Measurements from ENCODE around the gene CGREF1. TPM values are rescaled to one million over a fixed set of nuclear protein-coding genes. Genes with fewer than 3 reads are reported as not detected.

CGREF1 gene
- total and polyA plus RNA-seq, 4 donors, result 19.0 to 55.3 (median 35.4) TPM

DNA sequence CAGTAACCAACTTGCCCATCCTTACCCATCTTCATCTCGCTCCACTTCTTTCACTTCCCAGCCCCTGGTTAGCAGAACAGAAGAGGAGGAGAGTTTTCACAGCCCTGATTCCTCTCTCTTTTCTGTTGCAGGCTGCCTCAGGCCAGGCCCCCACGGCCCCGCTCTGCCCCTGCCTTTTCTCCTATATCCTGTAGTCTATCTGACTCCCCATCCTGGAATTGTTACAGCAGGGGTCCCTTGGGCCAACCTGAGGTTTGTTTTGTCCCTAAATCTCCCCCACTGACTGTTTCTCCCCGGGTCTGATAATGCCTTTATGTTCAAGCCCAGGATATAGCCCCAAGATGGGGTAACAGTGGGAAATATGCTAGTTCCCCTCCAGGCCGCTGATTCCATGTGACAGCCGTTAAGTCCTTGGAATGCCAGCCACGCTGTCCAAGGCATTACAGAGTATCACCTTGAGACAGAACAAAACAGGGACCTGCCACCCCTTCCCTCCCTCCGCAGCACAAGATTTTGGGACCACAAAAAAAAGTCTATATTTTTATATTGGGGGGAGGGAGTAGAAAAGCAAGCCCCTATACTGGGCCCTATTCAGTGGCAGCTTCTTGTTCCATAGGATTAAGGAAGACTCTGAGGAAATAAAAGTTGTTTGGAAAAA is 48.8 kb downstream of the CGREF1 start:
- no peak overlapping the region for H3K27ac ChIP-seq (ENCODE audit: low read depth, low read length)
- peaks cover 25% of the 10 kb centered on the region for H3K4me1 ChIP-seq (ENCODE audit: control insufficient read depth, insufficient read depth, low read length)

DNA sequence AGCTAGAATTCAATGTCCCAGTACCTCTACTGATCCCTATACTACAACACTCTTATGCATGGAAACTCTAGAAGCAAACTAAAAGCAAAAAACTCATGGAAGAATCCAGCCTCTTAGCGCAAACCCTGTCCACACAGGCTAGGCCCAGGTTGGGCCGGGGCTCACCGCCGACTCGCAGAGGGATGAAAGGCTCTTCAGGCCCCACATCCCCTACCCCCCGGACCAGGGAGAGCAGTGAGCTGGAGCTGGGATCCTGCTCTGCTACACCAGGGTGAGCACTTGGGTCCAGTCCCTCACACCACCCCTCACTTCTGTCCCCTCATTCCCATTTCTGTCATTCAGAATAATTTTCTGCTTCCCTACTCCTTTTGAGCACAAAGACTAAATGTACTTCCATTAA is 49.5 kb downstream of the CGREF1 start:
- Histone ChIP-seq H3K27ac (ENCODE audit: low read depth, low read length) (no peak overlapping the region), H3K4me3 (ENCODE audit: low read depth, low read length) (no peak overlapping the region), H3K36me3 (ENCODE audit: control insufficient read depth, insufficient read depth, low read length) (peaks cover 41% of the 10 kb centered on the region)

More for the DNA sequence above, 48.8 kb downstream of the CGREF1 start:
- no peak for DNase-seq (ENCODE audit: low read depth in 4 of 6, low spot score in 6 of 6)
- peak overlapping the region; percentile 89 for H3K4me3 ChIP-seq (ENCODE audit: low read depth, low read length)
- H3K36me3 ChIP-seq (ENCODE audit: control insufficient read depth, insufficient read depth, low read length), result peaks cover 37% of the 10 kb centered on the region
- WGBS (ENCODE audit: insufficient coverage), result 100% methylated on average over 3 of the region's 8 CpGs
- no peaks in the 10 kb centered on the region for H3K9me3 ChIP-seq (ENCODE audit: control insufficient read depth, insufficient read depth, low read length)
- H3K27me3 ChIP-seq (ENCODE audit: control insufficient read depth, insufficient read depth, low read length), result no peaks in the 10 kb centered on the region

DNA sequence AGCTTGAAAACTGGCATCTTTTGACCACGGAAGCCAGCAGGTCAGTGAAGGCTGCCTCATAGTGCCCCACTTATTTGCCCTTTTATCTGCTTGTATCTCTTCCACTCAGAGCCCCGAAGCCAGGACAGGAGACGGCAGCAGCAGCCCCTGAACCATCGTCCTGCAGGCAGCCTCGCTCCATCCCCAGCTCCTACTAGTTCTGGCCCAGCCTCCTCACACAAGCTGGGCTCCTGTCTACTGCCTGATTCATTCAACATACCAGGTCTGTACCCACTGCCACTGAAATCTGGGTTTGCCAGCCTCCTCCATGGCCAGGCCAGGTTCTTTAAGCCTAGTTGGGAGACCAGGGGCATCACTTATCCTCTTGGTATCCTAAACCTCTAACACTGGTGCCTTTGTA is 51.5 kb downstream of the CGREF1 start:
- Histone ChIP-seq H3K4me3 (ENCODE audit: low read depth, low read length) (no peak overlapping the region), H3K27me3 (ENCODE audit: control insufficient read depth, insufficient read depth, low read length) (no peaks in the 10 kb centered on the region), H3K4me1 (ENCODE audit: control insufficient read depth, insufficient read depth, low read length) (peaks cover 20% of the 10 kb centered on the region), H3K27ac (ENCODE audit: low read depth, low read length) (no peak overlapping the region), H3K36me3 (ENCODE audit: control insufficient read depth, insufficient read depth, low read length) (peaks cover 49% of the 10 kb centered on the region), H3K9me3 (ENCODE audit: control insufficient read depth, insufficient read depth, low read length) (no peaks in the 10 kb centered on the region)
- 97% methylated on average over 5 of the region's 5 CpGs for WGBS (ENCODE audit: insufficient coverage)
- DNase-seq (ENCODE audit: low read depth in 4 of 6, low spot score in 6 of 6), result no peak

More for the DNA sequence above, 49.5 kb downstream of the CGREF1 start:
- no peak for DNase-seq (ENCODE audit: low read depth in 4 of 6, low spot score in 6 of 6)
- no peaks in the 10 kb centered on the region for H3K9me3 ChIP-seq (ENCODE audit: control insufficient read depth, insufficient read depth, low read length)
- no peaks in the 10 kb centered on the region for H3K27me3 ChIP-seq (ENCODE audit: control insufficient read depth, insufficient read depth, low read length)
- 93% methylated on average over 6 of the region's 6 CpGs for WGBS (ENCODE audit: insufficient coverage)
- peaks cover 25% of the 10 kb centered on the region for H3K4me1 ChIP-seq (ENCODE audit: control insufficient read depth, insufficient read depth, low read length)

DNA sequence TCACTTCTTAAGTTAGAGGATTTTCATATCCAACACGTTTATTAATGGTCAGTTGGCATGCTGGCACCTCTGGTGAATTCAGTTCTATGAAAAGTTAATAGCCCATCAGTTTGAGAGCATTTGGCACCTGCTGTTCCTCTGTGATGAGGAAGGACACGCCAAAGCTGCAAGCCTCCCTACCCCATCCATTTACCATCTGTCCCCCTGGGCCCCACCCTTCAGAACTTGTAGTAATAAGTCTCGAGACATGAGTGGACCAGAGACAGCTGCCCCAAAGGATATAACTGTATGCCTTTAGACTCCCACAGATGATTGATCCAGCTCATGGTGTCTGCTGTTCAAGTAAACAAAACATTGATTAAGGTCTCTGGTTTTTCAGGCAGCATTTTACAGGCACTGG is 53.8 kb downstream of the CGREF1 start:
- WGBS (ENCODE audit: insufficient coverage), result no CpG with 5 or more reads among the region's 3 CpGs
- no peaks in the 10 kb centered on the region for H3K9me3 ChIP-seq (ENCODE audit: control insufficient read depth, insufficient read depth, low read length)
- peaks cover 57% of the 10 kb centered on the region for H3K36me3 ChIP-seq (ENCODE audit: control insufficient read depth, insufficient read depth, low read length)
- H3K27me3 ChIP-seq (ENCODE audit: control insufficient read depth, insufficient read depth, low read length), result no peaks in the 10 kb centered on the region
- H3K4me3 ChIP-seq (ENCODE audit: low read depth, low read length), result no peak overlapping the region
- no peak overlapping the region for H3K27ac ChIP-seq (ENCODE audit: low read depth, low read length)
- H3K4me1 ChIP-seq (ENCODE audit: control insufficient read depth, insufficient read depth, low read length), result peaks cover 12% of the 10 kb centered on the region
- no peak for DNase-seq (ENCODE audit: low read depth in 4 of 6, low spot score in 6 of 6)

DNA sequence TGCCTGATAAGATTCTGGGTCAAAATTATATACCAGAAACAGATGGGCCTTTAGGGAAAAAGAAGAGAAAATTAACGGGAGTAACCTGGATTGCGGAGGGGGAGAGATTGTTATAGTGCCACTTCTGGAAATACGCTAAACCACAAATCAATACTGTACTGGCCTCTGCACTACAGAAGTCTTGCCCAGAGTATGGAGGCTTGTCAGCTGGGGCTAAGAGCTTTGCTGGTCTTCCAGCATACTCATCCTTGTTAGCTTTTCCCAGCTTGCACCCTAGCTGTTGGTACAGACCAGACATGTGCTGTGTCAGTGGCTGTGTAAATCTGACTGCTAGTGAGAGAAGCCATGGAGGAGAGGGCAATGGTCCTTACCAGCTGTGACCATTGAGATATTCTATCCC is 58.6 kb downstream of the CGREF1 start:
- Histone ChIP-seq H3K4me1 (ENCODE audit: control insufficient read depth, insufficient read depth, low read length) (no peaks in the 10 kb centered on the region), H3K27me3 (ENCODE audit: control insufficient read depth, insufficient read depth, low read length) (no peaks in the 10 kb centered on the region), H3K27ac (ENCODE audit: low read depth, low read length) (no peak overlapping the region), H3K4me3 (ENCODE audit: low read depth, low read length) (no peak overlapping the region), H3K9me3 (ENCODE audit: control insufficient read depth, insufficient read depth, low read length) (no peaks in the 10 kb centered on the region), H3K36me3 (ENCODE audit: control insufficient read depth, insufficient read depth, low read length) (peaks cover 65% of the 10 kb centered on the region)
- no CpG with 5 or more reads among the region's 3 CpGs for WGBS (ENCODE audit: insufficient coverage)
- no peak for DNase-seq (ENCODE audit: low read depth in 4 of 6, low spot score in 6 of 6)

DNA sequence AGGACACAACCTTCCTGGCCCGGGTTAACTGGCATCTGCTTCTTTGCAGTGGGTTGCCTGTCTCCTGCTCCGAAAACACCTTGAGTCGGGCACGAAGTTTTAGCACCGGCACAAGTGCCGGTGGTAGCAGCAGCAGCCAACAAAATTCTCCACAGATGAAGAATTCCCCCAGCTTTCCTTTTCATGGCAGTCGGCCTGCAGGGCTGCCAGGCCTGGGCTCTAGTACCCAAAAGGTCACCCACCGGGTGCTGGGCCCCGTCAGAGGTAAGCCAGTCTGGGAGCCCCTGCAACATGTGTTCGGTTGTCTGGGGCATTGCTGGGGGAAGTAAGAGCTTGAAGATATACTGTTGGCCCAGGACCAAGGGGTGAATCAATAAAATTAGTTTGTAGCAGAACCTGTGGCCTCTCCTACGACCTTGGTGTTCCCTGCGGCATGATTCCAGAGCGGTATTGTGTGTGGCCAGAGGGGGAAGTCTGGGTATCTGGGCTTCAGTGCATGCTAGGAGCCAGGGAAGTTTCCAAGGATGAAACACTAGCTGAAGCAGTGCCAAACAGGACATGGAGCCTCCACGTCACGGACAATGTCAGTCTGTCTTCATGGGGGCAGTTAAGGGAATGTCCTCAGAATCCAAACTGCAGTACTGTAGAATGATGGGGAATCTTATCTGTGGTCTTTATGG is 59.6 kb downstream of the CGREF1 start:
- no peak for DNase-seq (ENCODE audit: low read depth in 4 of 6, low spot score in 6 of 6)
- H3K36me3 ChIP-seq (ENCODE audit: control insufficient read depth, insufficient read depth, low read length), result peaks cover 71% of the 10 kb centered on the region
- WGBS (ENCODE audit: insufficient coverage), result 89% methylated on average over 15 of the region's 15 CpGs
- no peaks in the 10 kb centered on the region for H3K27me3 ChIP-seq (ENCODE audit: control insufficient read depth, insufficient read depth, low read length)
- H3K9me3 ChIP-seq (ENCODE audit: control insufficient read depth, insufficient read depth, low read length), result no peaks in the 10 kb centered on the region
- H3K4me3 ChIP-seq (ENCODE audit: low read depth, low read length), result no peak overlapping the region
- H3K27ac ChIP-seq (ENCODE audit: low read depth, low read length), result no peak overlapping the region
- H3K4me1 ChIP-seq (ENCODE audit: control insufficient read depth, insufficient read depth, low read length), result no peaks in the 10 kb centered on the region

DNA sequence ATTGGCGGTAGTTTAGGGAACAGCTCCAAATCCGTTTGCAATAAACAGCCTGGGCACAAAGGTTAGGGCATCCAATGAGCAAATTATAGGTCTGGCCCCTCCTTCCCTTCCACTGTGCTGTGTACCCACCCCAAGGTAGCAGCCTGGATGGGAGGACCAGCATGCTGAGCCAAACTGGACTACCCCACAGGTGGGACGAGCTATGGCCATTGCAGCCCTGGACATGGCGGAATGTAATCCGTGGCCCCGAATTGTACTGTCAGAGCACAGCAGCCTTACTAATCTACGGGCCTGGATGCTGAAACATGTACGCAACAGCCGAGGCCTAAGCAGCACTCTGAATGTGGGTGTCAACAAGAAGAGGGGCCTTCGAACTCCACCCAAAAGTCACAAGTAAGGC is 60.7 kb downstream of the CGREF1 start:
- no peak overlapping the region for H3K27ac ChIP-seq (ENCODE audit: low read depth, low read length)
- H3K36me3 ChIP-seq (ENCODE audit: control insufficient read depth, insufficient read depth, low read length), result peaks cover 77% of the 10 kb centered on the region
- WGBS (ENCODE audit: insufficient coverage), result 96% methylated on average over 10 of the region's 10 CpGs
- H3K27me3 ChIP-seq (ENCODE audit: control insufficient read depth, insufficient read depth, low read length), result no peaks in the 10 kb centered on the region
- H3K4me3 ChIP-seq (ENCODE audit: low read depth, low read length), result no peak overlapping the region
- no peaks in the 10 kb centered on the region for H3K4me1 ChIP-seq (ENCODE audit: control insufficient read depth, insufficient read depth, low read length)
- no peaks in the 10 kb centered on the region for H3K9me3 ChIP-seq (ENCODE audit: control insufficient read depth, insufficient read depth, low read length)
- DNase-seq (ENCODE audit: low read depth in 4 of 6, low spot score in 6 of 6), result no peak

DNA sequence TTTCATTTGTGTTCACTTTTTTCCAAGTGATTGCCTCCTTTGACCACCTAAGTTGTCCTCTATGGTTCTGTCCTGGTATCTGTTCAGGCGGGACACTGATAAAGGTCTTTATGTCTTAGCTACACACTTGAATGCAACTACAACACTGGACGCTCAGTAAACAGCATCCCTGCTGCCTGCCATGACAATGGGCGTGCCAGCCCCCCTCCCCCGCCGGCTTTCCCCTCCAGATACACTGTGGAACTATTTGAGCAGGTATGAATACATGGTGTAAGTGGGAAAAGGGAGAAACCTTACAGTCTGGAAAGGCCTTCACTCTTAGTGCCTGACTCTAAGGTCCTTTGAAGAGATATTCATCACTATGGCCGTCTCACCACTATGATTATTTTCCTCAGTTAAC is 61.7 kb downstream of the CGREF1 start:
- Histone ChIP-seq H3K9me3 (ENCODE audit: control insufficient read depth, insufficient read depth, low read length) (no peaks in the 10 kb centered on the region), H3K27me3 (ENCODE audit: control insufficient read depth, insufficient read depth, low read length) (no peaks in the 10 kb centered on the region), H3K4me3 (ENCODE audit: low read depth, low read length) (no peak overlapping the region), H3K4me1 (ENCODE audit: control insufficient read depth, insufficient read depth, low read length) (peaks cover 5% of the 10 kb centered on the region), H3K36me3 (ENCODE audit: control insufficient read depth, insufficient read depth, low read length) (peaks cover 77% of the 10 kb centered on the region), H3K27ac (ENCODE audit: low read depth, low read length) (no peak overlapping the region)
- no peak for DNase-seq (ENCODE audit: low read depth in 4 of 6, low spot score in 6 of 6)
- WGBS (ENCODE audit: insufficient coverage), result no CpG with 5 or more reads among the region's 6 CpGs

DNA sequence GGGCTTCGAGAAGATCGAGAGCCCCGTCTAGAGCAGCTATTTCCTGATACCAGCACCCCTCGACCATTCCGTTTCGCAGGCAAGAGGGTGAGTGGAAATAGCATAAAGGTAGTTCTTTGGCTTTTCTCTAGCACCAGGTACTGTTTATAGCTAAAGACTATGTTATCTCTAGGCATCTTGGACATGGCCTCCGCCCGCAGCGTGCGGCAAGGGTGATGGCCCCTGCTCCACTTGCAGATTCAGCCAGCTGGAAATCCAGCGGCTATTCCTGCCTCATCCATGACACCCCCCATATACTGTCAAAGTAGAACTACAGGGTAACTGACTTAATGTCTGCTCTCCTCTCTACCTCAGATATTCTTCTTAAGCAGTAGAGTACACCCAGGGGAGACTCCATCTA is 64.2 kb downstream of the CGREF1 start:
- 95% methylated on average over 9 of the region's 11 CpGs for WGBS (ENCODE audit: insufficient coverage)
- peaks cover 12% of the 10 kb centered on the region for H3K4me1 ChIP-seq (ENCODE audit: control insufficient read depth, insufficient read depth, low read length)
- no peaks in the 10 kb centered on the region for H3K9me3 ChIP-seq (ENCODE audit: control insufficient read depth, insufficient read depth, low read length)
- no peak for DNase-seq (ENCODE audit: low read depth in 4 of 6, low spot score in 6 of 6)
- H3K4me3 ChIP-seq (ENCODE audit: low read depth, low read length), result no peak overlapping the region
- H3K27me3 ChIP-seq (ENCODE audit: control insufficient read depth, insufficient read depth, low read length), result no peaks in the 10 kb centered on the region
- H3K36me3 ChIP-seq (ENCODE audit: control insufficient read depth, insufficient read depth, low read length), result peaks cover 67% of the 10 kb centered on the region
- no peak overlapping the region for H3K27ac ChIP-seq (ENCODE audit: low read depth, low read length)

DNA sequence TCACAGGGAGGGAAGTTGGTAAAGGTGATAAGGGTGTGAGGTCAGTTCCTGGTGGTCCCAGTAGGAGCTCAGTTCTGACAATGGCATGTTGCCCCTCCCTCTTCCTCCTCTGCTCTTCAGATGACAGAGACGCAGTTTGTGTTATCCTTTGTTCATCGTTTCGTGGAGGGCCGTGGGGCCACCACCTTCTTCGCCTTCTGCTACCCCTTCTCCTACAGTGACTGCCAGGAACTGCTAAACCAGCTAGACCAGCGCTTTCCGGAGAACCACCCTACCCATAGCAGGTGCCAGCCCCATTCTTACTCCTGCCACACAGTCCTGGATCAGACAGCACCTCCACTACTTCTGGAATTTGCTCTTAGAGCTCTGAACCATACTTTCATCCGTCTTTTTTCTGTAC is 65.2 kb downstream of the CGREF1 start:
- H3K27me3 ChIP-seq (ENCODE audit: control insufficient read depth, insufficient read depth, low read length), result no peaks in the 10 kb centered on the region
- no peak for DNase-seq (ENCODE audit: low read depth in 4 of 6, low spot score in 6 of 6)
- H3K4me3 ChIP-seq (ENCODE audit: low read depth, low read length), result no peak overlapping the region
- H3K4me1 ChIP-seq (ENCODE audit: control insufficient read depth, insufficient read depth, low read length), result peaks cover 21% of the 10 kb centered on the region
- no peak overlapping the region for H3K27ac ChIP-seq (ENCODE audit: low read depth, low read length)
- H3K36me3 ChIP-seq (ENCODE audit: control insufficient read depth, insufficient read depth, low read length), result peaks cover 58% of the 10 kb centered on the region
- H3K9me3 ChIP-seq (ENCODE audit: control insufficient read depth, insufficient read depth, low read length), result no peaks in the 10 kb centered on the region
- WGBS (ENCODE audit: insufficient coverage), result 85% methylated on average over 8 of the region's 8 CpGs

All from spinal cord (tissue), 10 donors.